ENCODE measurements around the gene RNPS1.

The RNPS1 gene

GRCh38 chr16:2236337-2237101 lies 31.4 kb downstream of the RNPS1 start, which contains the start of gene DNASE1L2:
Gene DNASE1L2 (plus strand): TSS chr16:2236444. CDS start chr16:2236817, 373 bp downstream.
- Histone ChIP-seq H2BK15ac (ENCODE audit: low read length) (no peak within 1 kb of the TSS), H3K79me1 (ENCODE audit: low read depth, low read length) (peaks cover 10% of the 10 kb centered on the region), H3K9me3 (replicated peaks in 1 of 2; ENCODE audit: control insufficient read depth in 2 of 2, insufficient read depth in 1 of 2, low read depth in 1 of 2, low read length in 2 of 2) (peaks cover 0 to 1% of the 10 kb centered on the region in 2 donors), H3K27me3 (ENCODE audit: control insufficient read depth in 3 of 3, insufficient read depth in 3 of 3, low read depth in 1 of 3, low read length in 3 of 3) (peaks cover 0 to 22% (median 7%) of the 10 kb centered on the region in 3 experiments), H2BK120ac (ENCODE audit: low read depth, low read length) (no peak within 1 kb of the TSS), H3K27ac (replicated peaks; ENCODE audit: low read length) (no peak within 1 kb of the TSS), H3K9ac (ENCODE audit: low read depth, low read length, poor library complexity) (peak within 1 kb of the TSS; percentile 72), H3K4me2 (ENCODE audit: insufficient read depth, low read length, poor library complexity, severe bottlenecking) (peak within 1 kb of the TSS; percentile 77), H3K4me1 (ENCODE audit: control insufficient read depth in 2 of 2, insufficient read depth in 1 of 2, low read depth in 1 of 2, low read length in 2 of 2) (peaks cover 0 to 16% of the 10 kb centered on the region in 2 donors), H3K36me3 (replicated peaks in 1 of 2; ENCODE audit: control insufficient read depth in 2 of 2, insufficient read depth in 2 of 2, low read length in 2 of 2) (peaks cover 27 to 77% of the 10 kb centered on the region in 2 donors), H4K91ac (ENCODE audit: low read depth, low read length, poor library complexity) (peak within 1 kb of the TSS; percentile 30), H3K18ac (ENCODE audit: low read length) (peak within 1 kb of the TSS; percentile 90), H2AK5ac (ENCODE audit: low read depth, low read length) (peak within 1 kb of the TSS; percentile 95), H2BK5ac (ENCODE audit: low read length) (peak within 1 kb of the TSS; percentile 82), H4K8ac (ENCODE audit: low read depth, low read length) (peak within 1 kb of the TSS; percentile 3), H3K23ac (ENCODE audit: low read depth, low read length, poor library complexity) (peak within 1 kb of the TSS; percentile 80), H2BK12ac (ENCODE audit: low read length) (peak within 1 kb of the TSS; percentile 46), H3K4ac (ENCODE audit: low read length) (peak within 1 kb of the TSS; percentile 66), H2AFZ (ENCODE audit: low read length) (no peak within 1 kb of the TSS), H3K4me3 (ENCODE audit: low read length in 2 of 2) (peak within 1 kb of the TSS in 1 of 2 donors; percentile 67), H3K14ac (ENCODE audit: low read length) (peak within 1 kb of the TSS; percentile 56)
- WGBS, 2 donors (ENCODE audit: extremely low coverage in 2 of 2, insufficient read length in 2 of 2, insufficient replicate concordance in 1 of 2) = no CpG with 5 or more reads among the region's 64 CpGs
- peak; percentile 43 for DNase-seq (ENCODE audit: low spot score)

- Histone ChIP-seq H3K14ac (ENCODE audit: low read length) (peak overlapping the region; percentile 56), H2BK15ac (ENCODE audit: low read length) (no peak overlapping the region), H3K9me3 (replicated peaks in 1 of 2; ENCODE audit: control insufficient read depth in 2 of 2, insufficient read depth in 1 of 2, low read depth in 1 of 2, low read length in 2 of 2) (peaks cover 0 to 1% of the 10 kb centered on the region in 2 donors), H2BK120ac (ENCODE audit: low read depth, low read length) (no peak overlapping the region), H3K18ac (ENCODE audit: low read length) (no peak overlapping the region), H3K36me3 (replicated peaks in 1 of 2; ENCODE audit: control insufficient read depth in 2 of 2, insufficient read depth in 2 of 2, low read length in 2 of 2) (peaks cover 29 to 79% of the 10 kb centered on the region in 2 donors), H3K27me3 (ENCODE audit: control insufficient read depth in 3 of 3, insufficient read depth in 3 of 3, low read depth in 1 of 3, low read length in 3 of 3) (peaks cover 0 to 22% (median 7%) of the 10 kb centered on the region in 3 experiments), H2AK5ac (ENCODE audit: low read depth, low read length) (no peak overlapping the region), H3K27ac (replicated peaks; ENCODE audit: low read length) (no peak overlapping the region), H3K4me3 (ENCODE audit: low read length in 2 of 2) (no peak overlapping the region), H2BK5ac (ENCODE audit: low read length) (no peak overlapping the region), H2AFZ (ENCODE audit: low read length) (no peak overlapping the region), H3K9ac (ENCODE audit: low read depth, low read length, poor library complexity) (peak overlapping the region; percentile 72), H3K4ac (ENCODE audit: low read length) (peak overlapping the region; percentile 66), H3K4me1 (ENCODE audit: control insufficient read depth in 2 of 2, insufficient read depth in 1 of 2, low read depth in 1 of 2, low read length in 2 of 2) (peaks cover 0 to 16% of the 10 kb centered on the region in 2 donors), H3K79me1 (ENCODE audit: low read depth, low read length) (peaks cover 10% of the 10 kb centered on the region), H3K4me2 (ENCODE audit: insufficient read depth, low read length, poor library complexity, severe bottlenecking) (peak overlapping the region; percentile 11), H4K8ac (ENCODE audit: low read depth, low read length) (peak overlapping the region; percentile 3), H3K23ac (ENCODE audit: low read depth, low read length, poor library complexity) (peak overlapping the region; percentile 80), H2BK12ac (ENCODE audit: low read length) (no peak overlapping the region), H4K91ac (ENCODE audit: low read depth, low read length, poor library complexity) (no peak overlapping the region)
- no peak for DNase-seq (ENCODE audit: low spot score)
- no CpG with 5 or more reads among the region's 19 CpGs for WGBS, 2 donors (ENCODE audit: extremely low coverage in 2 of 2, insufficient read length in 2 of 2, insufficient replicate concordance in 1 of 2)
These were observed 32.1 kb downstream of the RNPS1 start for GRCh38 chr16:2235695-2236336.

GRCh38 chr16:2235234-2235651 lies 32.7 kb downstream of the RNPS1 start:
- Histone ChIP-seq H3K36me3 (replicated peaks in 1 of 2; ENCODE audit: control insufficient read depth in 2 of 2, insufficient read depth in 2 of 2, low read length in 2 of 2) (peaks cover 34 to 80% of the 10 kb centered on the region in 2 donors), H4K8ac (ENCODE audit: low read depth, low read length) (no peak overlapping the region)
- WGBS, 2 donors (ENCODE audit: extremely low coverage in 2 of 2, insufficient read length in 2 of 2, insufficient replicate concordance in 1 of 2) = no CpG with 5 or more reads among the region's 28 CpGs

GRCh38 chr16:2234813-2235170 lies 33.1 kb downstream of the RNPS1 start:
- Histone ChIP-seq H3K79me1 (ENCODE audit: low read depth, low read length) (peaks cover 14% of the 10 kb centered on the region), H3K23ac (ENCODE audit: low read depth, low read length, poor library complexity) (peak overlapping the region; percentile 80), H2BK5ac (ENCODE audit: low read length) (no peak overlapping the region), H3K4ac (ENCODE audit: low read length) (no peak overlapping the region), H3K9me3 (replicated peaks in 1 of 2; ENCODE audit: control insufficient read depth in 2 of 2, insufficient read depth in 1 of 2, low read depth in 1 of 2, low read length in 2 of 2) (peaks cover 0 to 1% of the 10 kb centered on the region in 2 donors), H3K18ac (ENCODE audit: low read length) (no peak overlapping the region), H2BK12ac (ENCODE audit: low read length) (no peak overlapping the region), H4K8ac (ENCODE audit: low read depth, low read length) (no peak overlapping the region), H3K9ac (ENCODE audit: low read depth, low read length, poor library complexity) (no peak overlapping the region), H3K36me3 (replicated peaks in 1 of 2; ENCODE audit: control insufficient read depth in 2 of 2, insufficient read depth in 2 of 2, low read length in 2 of 2) (peaks cover 36 to 82% of the 10 kb centered on the region in 2 donors), H2BK15ac (ENCODE audit: low read length) (no peak overlapping the region), H3K4me1 (ENCODE audit: control insufficient read depth in 2 of 2, insufficient read depth in 1 of 2, low read depth in 1 of 2, low read length in 2 of 2) (peaks cover 0 to 16% of the 10 kb centered on the region in 2 donors), H3K14ac (ENCODE audit: low read length) (no peak overlapping the region), H3K4me3 (ENCODE audit: low read length in 2 of 2) (no peak overlapping the region), H3K27me3 (ENCODE audit: control insufficient read depth in 3 of 3, insufficient read depth in 3 of 3, low read depth in 1 of 3, low read length in 3 of 3) (peaks cover 0 to 22% (median 7%) of the 10 kb centered on the region in 3 experiments), H3K27ac (replicated peaks; ENCODE audit: low read length) (no peak overlapping the region), H3K4me2 (ENCODE audit: insufficient read depth, low read length, poor library complexity, severe bottlenecking) (no peak overlapping the region), H2BK120ac (ENCODE audit: low read depth, low read length) (no peak overlapping the region), H2AFZ (ENCODE audit: low read length) (no peak overlapping the region), H4K91ac (ENCODE audit: low read depth, low read length, poor library complexity) (no peak overlapping the region), H2AK5ac (ENCODE audit: low read depth, low read length) (no peak overlapping the region)
- DNase-seq (ENCODE audit: low spot score) = no peak
- WGBS, 2 donors (ENCODE audit: extremely low coverage in 2 of 2, insufficient read length in 2 of 2, insufficient replicate concordance in 1 of 2) = no CpG with 5 or more reads among the region's 18 CpGs

More at GRCh38 chr16:2235234-2235651, 32.7 kb downstream of the RNPS1 start:
- Histone ChIP-seq H2AFZ (ENCODE audit: low read length) (no peak overlapping the region), H3K9me3 (replicated peaks in 1 of 2; ENCODE audit: control insufficient read depth in 2 of 2, insufficient read depth in 1 of 2, low read depth in 1 of 2, low read length in 2 of 2) (peaks cover 0 to 1% of the 10 kb centered on the region in 2 donors), H2BK5ac (ENCODE audit: low read length) (no peak overlapping the region), H3K14ac (ENCODE audit: low read length) (no peak overlapping the region), H3K4me1 (ENCODE audit: control insufficient read depth in 2 of 2, insufficient read depth in 1 of 2, low read depth in 1 of 2, low read length in 2 of 2) (peaks cover 0 to 16% of the 10 kb centered on the region in 2 donors), H3K27me3 (ENCODE audit: control insufficient read depth in 3 of 3, insufficient read depth in 3 of 3, low read depth in 1 of 3, low read length in 3 of 3) (peaks cover 0 to 22% (median 7%) of the 10 kb centered on the region in 3 experiments), H3K4ac (ENCODE audit: low read length) (no peak overlapping the region), H3K23ac (ENCODE audit: low read depth, low read length, poor library complexity) (peak overlapping the region; percentile 80), H2BK12ac (ENCODE audit: low read length) (peak overlapping the region; percentile 10), H2BK15ac (ENCODE audit: low read length) (no peak overlapping the region), H2AK5ac (ENCODE audit: low read depth, low read length) (no peak overlapping the region), H2BK120ac (ENCODE audit: low read depth, low read length) (no peak overlapping the region), H3K79me1 (ENCODE audit: low read depth, low read length) (peaks cover 12% of the 10 kb centered on the region), H3K4me2 (ENCODE audit: insufficient read depth, low read length, poor library complexity, severe bottlenecking) (no peak overlapping the region), H3K27ac (replicated peaks; ENCODE audit: low read length) (no peak overlapping the region), H3K9ac (ENCODE audit: low read depth, low read length, poor library complexity) (peak overlapping the region; percentile 44), H3K4me3 (ENCODE audit: low read length in 2 of 2) (peak overlapping the region in 1 of 2 donors; percentile 23), H3K18ac (ENCODE audit: low read length) (no peak overlapping the region), H4K91ac (ENCODE audit: low read depth, low read length, poor library complexity) (peak overlapping the region; percentile 30)
- no peak for DNase-seq (ENCODE audit: low spot score)
